Stomach smooth muscle (tissue), 2 donors: ENCODE measurements around the gene ANKFY1.

Source experiments
- H3K27ac ChIP-seq: one replicate; pipeline ENCODE4 v1.7.0; 2013; ENCODE audit warnings: mild to moderate bottlenecking, low read length, inconsistent platforms
- H3K27me3 ChIP-seq, 2 donors: one replicate each; pipeline ENCODE4 v1.7.0; 2013; ENCODE audit warnings: low read length in 2 of 2; ENCODE audit not compliant: insufficient read depth in 2 of 2, control insufficient read depth in 1 of 2
- H3K36me3 ChIP-seq, 2 donors: one replicate each; pipeline ENCODE4 v1.7.0; 2013; ENCODE audit warnings: low read length in 2 of 2; ENCODE audit not compliant: control insufficient read depth in 2 of 2, insufficient read depth in 2 of 2
- H3K4me1 ChIP-seq: one replicate; pipeline ENCODE4 v1.7.0; 2013; ENCODE audit warnings: low read length; ENCODE audit not compliant: control insufficient read depth, insufficient read depth
- H3K4me3 ChIP-seq, 2 donors: one replicate each; pipeline ENCODE4 v1.7.0; 2013; ENCODE audit warnings: low read length in 2 of 2
- H3K9ac ChIP-seq, 2 donors: one replicate each; pipeline ENCODE4 v1.7.0; 2013; ENCODE audit warnings: low read length in 2 of 2, mild to moderate bottlenecking in 1 of 2
- H3K9me3 ChIP-seq, 2 donors: one replicate each; pipeline ENCODE4 v1.7.0; 2013; ENCODE audit warnings: low read length in 2 of 2; ENCODE audit not compliant: control insufficient read depth in 2 of 2
- donor health status: healthy.
- donor health status: Pancreatic carcinoma.

ANKFY1 gene

DNA sequence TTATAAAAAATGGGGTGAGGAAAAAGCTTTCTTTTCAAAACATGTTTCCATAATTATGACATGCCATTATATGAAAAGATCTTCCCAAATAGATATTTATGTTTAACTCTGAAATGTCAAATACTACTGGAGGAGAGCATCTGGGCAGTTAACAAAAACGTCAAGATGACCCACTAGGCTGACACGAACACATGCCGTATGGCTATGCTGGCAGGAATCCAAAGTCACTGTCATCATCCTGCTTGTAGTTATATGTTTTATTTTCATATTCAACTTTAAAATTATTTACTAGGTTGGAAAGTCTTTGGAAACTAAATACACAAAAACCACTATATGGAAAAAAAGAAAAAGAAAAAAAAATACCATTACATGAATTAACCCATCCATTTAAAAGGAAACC is 27.3 kb downstream of the ANKFY1 start:
- no peaks in the 10 kb centered on the region for H3K27me3 ChIP-seq
- peaks cover 21% of the 10 kb centered on the region for H3K4me1 ChIP-seq
- H3K4me3 ChIP-seq: no peak overlapping the region
- H3K9me3 ChIP-seq: no peaks in the 10 kb centered on the region
- H3K27ac ChIP-seq: no peak overlapping the region
- H3K36me3 ChIP-seq: peaks cover 13 to 14% of the 10 kb centered on the region in 2 donors
- no peak overlapping the region for H3K9ac ChIP-seq

DNA sequence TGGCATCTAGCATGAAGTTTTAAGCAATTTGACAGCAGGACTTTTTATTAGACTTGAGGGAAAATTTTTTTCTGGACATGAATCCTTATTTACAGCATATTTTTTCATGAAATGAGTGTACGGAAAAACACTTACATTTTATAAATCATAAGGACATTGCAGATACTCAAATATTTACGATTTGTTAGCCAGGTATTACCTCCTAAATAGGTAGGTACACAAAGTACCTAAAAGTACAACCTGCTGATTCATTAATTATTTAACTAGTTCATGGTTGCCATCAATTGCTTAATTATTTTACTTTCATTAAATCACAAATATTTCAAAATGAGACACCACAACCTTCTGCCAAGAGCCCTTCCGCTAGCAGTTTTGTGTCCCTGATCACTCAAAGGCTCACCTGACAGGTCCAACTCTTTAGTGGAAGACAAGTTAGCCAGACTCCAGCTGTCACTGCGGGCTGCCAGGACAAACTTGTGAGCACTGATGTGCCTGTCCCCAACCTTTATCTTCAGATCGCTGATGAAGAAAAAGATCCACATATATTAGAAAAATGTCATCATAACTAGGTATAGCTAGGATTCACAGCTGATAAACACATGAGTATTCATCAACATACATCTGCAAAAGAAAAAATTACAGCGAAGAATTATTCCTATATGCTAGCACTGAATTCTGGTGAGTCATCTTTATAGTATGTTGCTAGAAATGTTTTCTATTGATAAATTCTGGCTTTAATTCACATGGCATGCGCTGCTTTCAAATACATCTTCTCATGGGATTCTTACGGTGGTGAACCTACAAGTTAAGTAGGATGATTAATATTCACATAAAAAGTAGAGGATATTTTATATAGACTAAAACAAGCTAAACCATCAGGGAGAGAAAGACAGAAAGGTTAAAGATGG is 28.2 kb downstream of the ANKFY1 start:
- Histone ChIP-seq H3K36me3 (peaks cover 7 to 12% of the 10 kb centered on the region in 2 donors), H3K27me3 (no peaks in the 10 kb centered on the region), H3K9me3 (no peaks in the 10 kb centered on the region), H3K9ac (no peak overlapping the region), H3K4me3 (no peak overlapping the region), H3K4me1 (peaks cover 28% of the 10 kb centered on the region), H3K27ac (peak overlapping the region; percentile 63)

DNA sequence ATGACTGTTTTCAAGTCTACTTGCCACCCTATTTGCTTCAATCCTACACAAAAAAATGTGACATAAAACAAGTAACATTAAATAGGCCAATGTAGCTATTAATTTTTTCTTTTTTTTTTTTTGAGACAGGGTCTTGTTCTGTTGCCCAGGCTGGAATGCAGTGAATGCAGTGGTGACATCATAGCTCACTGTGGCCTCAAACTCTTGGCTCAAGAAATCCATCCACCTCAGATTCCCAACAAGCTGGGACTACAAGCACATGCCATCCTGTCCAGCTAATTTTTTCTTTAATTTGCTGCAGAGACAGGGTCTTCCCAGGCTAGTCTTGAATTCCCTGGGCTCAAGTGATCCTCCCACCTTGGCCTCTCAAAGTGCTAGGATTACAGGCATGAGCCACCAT is 29.4 kb downstream of the ANKFY1 start:
- H3K27ac ChIP-seq: peak overlapping the region; percentile 63
- H3K4me1 ChIP-seq: peaks cover 28% of the 10 kb centered on the region
- no peak overlapping the region for H3K4me3 ChIP-seq
- peaks cover 2 to 8% of the 10 kb centered on the region in 2 donors for H3K36me3 ChIP-seq
- no peak overlapping the region for H3K9ac ChIP-seq
- no peaks in the 10 kb centered on the region for H3K27me3 ChIP-seq
- H3K9me3 ChIP-seq: no peaks in the 10 kb centered on the region

DNA sequence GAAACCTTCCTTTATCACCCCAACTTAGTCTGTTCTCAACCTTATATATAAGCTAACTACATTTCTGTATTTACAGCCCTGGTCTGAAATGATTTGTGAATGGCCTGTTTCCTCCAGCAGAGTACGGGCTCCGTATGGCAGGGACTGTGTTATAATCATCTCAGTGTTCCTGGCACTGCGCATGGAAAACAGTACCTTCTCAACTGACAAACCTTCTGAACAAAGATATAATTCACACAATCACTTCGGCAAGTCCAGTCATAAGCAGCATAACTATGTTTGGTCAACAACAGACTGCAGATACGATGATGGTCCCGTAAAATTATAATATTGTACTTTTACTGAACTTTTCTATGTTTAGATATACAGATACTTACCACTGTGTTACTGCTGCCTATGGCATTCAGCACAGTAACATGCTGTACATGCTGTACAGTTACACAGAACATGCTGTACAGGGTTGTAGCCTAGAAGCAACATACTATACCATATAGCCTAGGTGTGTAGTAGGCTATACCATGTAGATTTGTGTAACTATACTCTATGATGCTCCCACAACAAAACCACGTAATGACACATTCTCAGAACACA is 30.0 kb downstream of the ANKFY1 start:
- peaks cover under 1 to 4% of the 10 kb centered on the region in 2 donors for H3K36me3 ChIP-seq
- no peaks in the 10 kb centered on the region for H3K27me3 ChIP-seq
- peak overlapping the region; percentile 63 for H3K27ac ChIP-seq
- H3K4me3 ChIP-seq: no peak overlapping the region
- no peaks in the 10 kb centered on the region for H3K9me3 ChIP-seq
- H3K9ac ChIP-seq: peak overlapping the region; percentile 37 to 51
- H3K4me1 ChIP-seq: peaks cover 30% of the 10 kb centered on the region

DNA sequence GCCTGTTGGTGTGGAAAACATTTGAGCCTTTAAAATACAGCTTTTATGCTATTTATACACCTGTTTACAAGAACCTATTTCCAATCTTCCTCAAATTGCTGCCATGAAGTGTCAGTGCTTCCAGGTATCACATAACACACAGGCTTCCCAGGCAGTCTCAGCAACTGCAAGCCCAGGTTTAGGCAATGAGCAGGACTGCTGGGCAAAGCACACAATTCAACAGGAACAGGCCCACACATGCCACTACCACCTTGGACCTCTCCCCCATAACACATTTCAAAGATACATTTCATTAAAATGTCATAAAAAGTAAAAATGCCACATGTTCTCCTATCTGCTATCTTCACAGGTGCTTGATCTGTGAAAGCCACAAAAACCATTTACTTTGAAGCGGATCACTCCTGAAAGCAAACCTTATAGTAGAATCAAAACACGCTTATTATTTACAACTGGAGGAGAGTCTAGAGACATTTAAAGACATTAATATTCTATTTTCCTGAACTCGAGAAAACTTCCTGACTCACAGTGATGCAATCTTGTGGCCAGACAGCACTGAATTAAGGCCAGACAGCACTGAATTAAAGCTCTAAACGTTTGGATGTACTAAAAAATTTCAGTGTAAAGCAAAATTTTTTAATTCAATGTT is 31.5 kb downstream of the ANKFY1 start:
- Histone ChIP-seq H3K9ac (no peak overlapping the region), H3K9me3 (no peaks in the 10 kb centered on the region), H3K27me3 (no peaks in the 10 kb centered on the region), H3K27ac (peak overlapping the region; percentile 63), H3K4me3 (no peak overlapping the region), H3K4me1 (peaks cover 36% of the 10 kb centered on the region), H3K36me3 (peaks cover 0 to 3% of the 10 kb centered on the region in 2 donors)

DNA sequence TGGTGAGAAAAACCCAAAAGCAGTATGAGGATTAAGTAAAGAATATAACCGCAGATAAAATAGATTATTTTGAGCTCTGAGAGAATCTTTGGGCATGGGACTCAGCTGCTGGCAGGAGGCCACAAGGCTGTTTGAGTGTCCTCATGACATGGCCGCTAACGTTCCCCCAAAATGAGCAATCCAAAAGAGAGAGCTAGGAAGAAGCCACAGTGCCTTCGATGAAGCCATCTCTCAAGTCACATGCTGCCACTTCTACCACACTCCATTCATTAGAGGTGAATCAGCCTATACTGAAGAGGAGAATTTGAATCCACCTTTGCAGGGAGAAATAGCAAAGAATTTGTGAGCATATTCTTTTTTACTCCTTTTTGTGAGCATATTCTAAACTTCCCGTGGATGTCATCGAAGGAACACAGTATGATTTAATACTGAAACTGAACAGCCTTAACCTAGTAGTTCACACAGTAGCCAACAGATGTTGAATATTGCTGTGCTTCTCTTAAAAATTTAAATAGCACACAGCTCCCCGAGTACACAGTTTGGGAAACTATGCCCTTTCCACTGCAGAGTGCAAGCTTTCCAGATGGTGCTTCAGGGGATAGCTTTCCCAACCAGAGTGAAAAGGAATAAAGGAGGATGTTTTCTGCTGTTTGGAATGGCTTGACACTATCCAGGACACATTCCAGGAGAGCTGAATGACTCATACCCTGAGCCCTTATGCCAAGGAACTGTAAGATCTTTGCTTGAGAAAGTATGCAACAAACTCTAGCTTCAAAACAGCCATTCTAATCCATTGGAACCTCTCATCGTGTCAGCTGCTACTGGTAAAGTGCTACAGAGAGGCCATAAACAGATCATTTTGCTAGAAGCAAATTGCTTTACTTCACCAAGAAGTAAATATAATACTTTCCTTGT is 33.9 kb downstream of the ANKFY1 start:
- Histone ChIP-seq H3K36me3 (peaks cover 0 to 3% of the 10 kb centered on the region in 2 donors), H3K27ac (peak overlapping the region; percentile 94), H3K4me3 (peak overlapping the region; percentile 36 to 62), H3K4me1 (peaks cover 32% of the 10 kb centered on the region), H3K9ac (peak overlapping the region; percentile 37 to 66), H3K9me3 (no peaks in the 10 kb centered on the region), H3K27me3 (no peaks in the 10 kb centered on the region)

DNA sequence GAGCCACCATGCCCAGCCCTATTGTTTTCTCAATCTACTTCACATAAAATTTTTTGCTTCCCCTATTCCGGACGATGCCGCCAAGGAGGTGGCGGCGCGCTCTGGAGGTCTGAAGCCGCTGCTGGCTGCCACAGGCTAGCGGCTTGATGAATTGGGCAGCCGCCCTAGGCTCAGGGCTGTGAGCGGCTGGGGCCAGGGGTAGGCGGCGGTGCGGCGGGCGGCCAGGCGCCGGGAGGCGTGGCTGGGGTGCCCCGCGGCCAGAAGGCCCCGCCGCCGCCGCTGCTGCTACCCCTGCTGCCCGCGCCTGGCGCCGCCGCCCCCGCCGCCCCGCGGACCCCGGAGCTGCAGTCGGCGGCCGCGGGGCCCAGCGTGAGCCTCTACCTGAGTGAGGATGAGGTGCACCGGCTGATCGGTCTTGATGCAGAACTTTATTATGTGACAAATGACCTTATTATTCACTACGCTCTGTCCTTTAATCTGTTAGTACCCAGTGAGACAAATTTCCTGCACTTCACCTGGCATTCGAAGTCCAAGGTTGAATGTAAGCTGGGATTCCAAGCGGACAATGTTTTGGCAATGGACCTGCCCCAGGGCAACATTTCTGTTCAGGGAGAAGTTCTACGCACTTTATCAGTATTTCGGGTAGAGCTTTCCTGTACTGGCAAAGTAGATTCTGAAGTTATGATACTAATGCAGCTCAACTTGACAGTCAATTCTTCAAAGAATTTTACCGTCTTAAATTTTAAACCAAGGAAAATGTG is 41.7 kb downstream of the ANKFY1 start:
- Histone ChIP-seq H3K36me3 (peaks cover 3 to 4% of the 10 kb centered on the region in 2 donors), H3K27me3 (no peaks in the 10 kb centered on the region), H3K9me3 (no peaks in the 10 kb centered on the region), H3K9ac (no peak overlapping the region), H3K4me1 (peaks cover 19% of the 10 kb centered on the region), H3K4me3 (no peak overlapping the region), H3K27ac (peak overlapping the region; percentile 91)

DNA sequence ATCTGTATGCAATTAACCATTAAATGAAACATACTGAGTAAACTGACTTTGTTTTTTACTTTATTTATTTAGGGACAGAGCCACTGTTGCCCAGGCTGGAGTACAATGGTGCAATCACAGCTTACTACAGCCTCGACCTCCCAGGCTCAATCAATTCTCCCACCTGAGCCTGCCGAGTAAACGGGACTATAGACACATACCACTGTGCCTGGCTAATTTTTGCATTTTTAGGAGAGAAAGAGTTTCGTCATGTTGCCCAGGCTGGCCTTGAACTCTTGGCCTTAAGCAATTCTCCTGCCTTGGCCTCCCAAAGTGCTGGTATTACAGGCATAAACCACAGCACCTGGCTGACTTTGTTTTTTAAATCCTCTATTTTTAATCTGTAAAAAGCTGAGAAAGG is 42.6 kb downstream of the ANKFY1 start:
- peaks cover 23% of the 10 kb centered on the region for H3K4me1 ChIP-seq
- peaks cover 4 to 6% of the 10 kb centered on the region in 2 donors for H3K36me3 ChIP-seq
- peak overlapping the region; percentile 51 to 67 for H3K9ac ChIP-seq
- H3K4me3 ChIP-seq: peak overlapping the region in 1 of 2 donors; percentile 15
- no peaks in the 10 kb centered on the region for H3K9me3 ChIP-seq
- H3K27me3 ChIP-seq: no peaks in the 10 kb centered on the region
- H3K27ac ChIP-seq: peak overlapping the region; percentile 91

DNA sequence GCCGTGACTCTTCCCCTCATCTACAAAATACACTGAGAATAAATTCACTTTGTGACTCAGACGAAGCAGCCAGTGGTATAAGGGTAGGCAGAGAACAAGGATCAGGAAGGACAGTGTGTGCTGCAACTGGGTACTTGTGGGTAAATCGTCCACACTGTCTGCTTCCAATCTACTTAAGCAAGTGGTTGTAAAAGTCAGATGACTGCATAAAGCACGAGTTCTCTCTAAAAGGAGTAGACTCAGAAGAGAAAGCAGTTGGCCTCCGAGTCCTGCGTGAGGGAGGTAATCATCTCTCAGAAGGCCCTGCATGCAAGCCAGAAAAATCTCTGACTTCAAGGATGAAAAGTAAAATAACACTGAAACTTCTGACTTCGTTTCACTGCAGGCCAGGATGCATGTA is 43.1 kb downstream of the ANKFY1 start:
- Histone ChIP-seq H3K9me3 (no peaks in the 10 kb centered on the region), H3K27me3 (no peaks in the 10 kb centered on the region), H3K36me3 (peaks cover 6 to 7% of the 10 kb centered on the region in 2 donors), H3K4me1 (peaks cover 28% of the 10 kb centered on the region), H3K9ac (peak overlapping the region; percentile 64 to 67), H3K4me3 (peak overlapping the region; percentile 6 to 54), H3K27ac (peak overlapping the region; percentile 91)
